Esophagus squamous epithelium (tissue), 4 donors: ENCODE measurements around the gene RHOT2.

Experiments
- CTCF ChIP-seq, 6 experiments: fragments of 450-650 bp in 4 of 6; fragments of 200-600 bp in 2 of 6; sonication (generic) in 2 of 6; IDR thresholded peaks; one replicate each; pipeline ENCODE4 v1.5.1; 2016 to 2019; ENCODE audit warnings: antibody characterized with exemption in 6 of 6, mild to moderate bottlenecking in 4 of 6, moderate library complexity in 4 of 6
- POLR2A ChIP-seq, 4 donors: fragments of 450-650 bp; IDR thresholded peaks; one replicate each; pipeline ENCODE4 v1.6.1; 2017; ENCODE audit warnings: antibody characterized with exemption in 4 of 4, mild to moderate bottlenecking in 4 of 4, moderate library complexity in 3 of 4

- peak in 1 of 6 experiments; percentile 40 for TF ChIP-seq CTCF (IDR thresholded peaks at IDR 0.05)
- no peak for TF ChIP-seq POLR2A (IDR thresholded peaks at IDR 0.05)
Observed at GRCh38 chr16:685967-686366, 18.0 kb downstream of the RHOT2 start.
